ENCODE data around the gene IKZF3. TPM values are rescaled to one million over a fixed set of nuclear protein-coding genes. Genes with fewer than 3 reads are reported as not detected.

Gene IKZF3
- total and polyA plus RNA-seq, 10 of the 15 experiments (the other 5 are each of a cell fraction or from before 2014, with no cell fraction given) = 5.5 to 98.2 (median 47.6) TPM

DNA sequence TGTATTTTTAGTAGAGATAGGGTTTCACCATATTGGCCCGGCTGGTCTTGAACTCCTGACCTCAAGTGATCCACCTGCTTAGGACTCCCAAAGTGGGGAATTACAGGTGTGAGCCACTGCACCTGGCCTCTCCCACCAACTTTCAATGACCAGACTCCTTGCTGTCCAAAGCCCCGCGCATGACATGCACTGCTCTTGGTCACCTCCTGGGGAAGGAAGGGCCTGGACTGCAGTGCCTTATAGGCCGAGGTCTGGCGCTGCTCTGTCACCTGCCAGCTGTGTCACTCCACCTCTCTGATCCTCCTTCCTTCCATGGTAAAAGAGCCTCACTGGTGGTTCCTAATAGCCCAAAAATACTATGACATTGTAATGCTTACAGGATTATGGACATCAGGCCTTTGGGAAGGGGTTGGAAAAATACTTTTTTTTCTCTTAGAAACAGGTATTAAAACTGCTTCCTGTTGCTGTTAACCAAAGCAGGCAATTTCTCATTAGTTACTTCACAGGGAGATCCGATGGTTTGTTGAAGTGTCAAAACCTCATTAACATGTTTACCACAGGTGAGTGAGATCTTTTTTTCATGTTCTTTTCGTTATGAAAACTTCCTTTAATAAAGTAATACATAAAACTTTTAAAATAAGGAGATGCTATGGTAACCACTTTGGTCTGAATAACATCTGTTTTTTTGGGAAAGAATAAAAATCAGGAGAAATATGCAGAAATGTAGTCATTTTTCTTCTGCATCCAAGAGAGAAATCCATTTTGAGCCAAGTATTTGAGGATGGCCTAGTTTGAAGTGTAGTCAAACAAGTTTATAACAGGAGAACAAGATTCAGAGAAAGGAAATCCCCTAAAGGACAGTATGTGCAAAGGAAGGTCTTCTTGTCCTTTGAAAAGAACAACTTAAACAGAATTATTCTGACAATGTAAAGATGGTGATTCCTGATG, 90.9 kb downstream of the IKZF3 start (continued):
- TF ChIP-seq, protein P1, sequence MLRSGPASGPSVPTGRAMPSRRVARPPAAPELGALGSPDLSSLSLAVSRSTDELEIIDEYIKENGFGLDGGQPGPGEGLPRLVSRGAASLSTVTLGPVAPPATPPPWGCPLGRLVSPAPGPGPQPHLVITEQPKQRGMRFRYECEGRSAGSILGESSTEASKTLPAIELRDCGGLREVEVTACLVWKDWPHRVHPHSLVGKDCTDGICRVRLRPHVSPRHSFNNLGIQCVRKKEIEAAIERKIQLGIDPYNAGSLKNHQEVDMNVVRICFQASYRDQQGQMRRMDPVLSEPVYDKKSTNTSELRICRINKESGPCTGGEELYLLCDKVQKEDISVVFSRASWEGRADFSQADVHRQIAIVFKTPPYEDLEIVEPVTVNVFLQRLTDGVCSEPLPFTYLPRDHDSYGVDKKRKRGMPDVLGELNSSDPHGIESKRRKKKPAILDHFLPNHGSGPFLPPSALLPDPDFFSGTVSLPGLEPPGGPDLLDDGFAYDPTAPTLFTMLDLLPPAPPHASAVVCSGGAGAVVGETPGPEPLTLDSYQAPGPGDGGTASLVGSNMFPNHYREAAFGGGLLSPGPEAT (IDR thresholded peaks at IDR 0.05; ENCODE audit: low read depth) = 0 out of 2 replicates have a peak, but pooled peaks have one; percentile 47
- no peak for TF ChIP-seq POU2F2 (IDR thresholded peaks at IDR 0.05; ENCODE audit: borderline replicate concordance, low read depth, low read length)
- TF ChIP-seq SMARCA5 (IDR thresholded peaks at IDR 0.05) = no peak
- TF ChIP-seq PAX8 (IDR thresholded peaks at IDR 0.05) = 0 out of 2 replicates have a peak, but pooled peaks have one; percentile 72
- no peak for TF ChIP-seq SRF (IDR thresholded peaks at IDR 0.05; ENCODE audit: low read depth in 2 of 2, low read length in 2 of 2)
- no peak for TF ChIP-seq LARP7 (IDR thresholded peaks at IDR 0.05)
- no peak for TF ChIP-seq STAT3 (IDR thresholded peaks at IDR 0.05; ENCODE audit: low read depth, low read length)
- no peak for TF ChIP-seq NFYB (IDR thresholded peaks at IDR 0.05; ENCODE audit: insufficient read depth, low read depth, low read length)
- no peak for TF ChIP-seq POLR2AphosphoS2 (IDR thresholded peaks at IDR 0.05; ENCODE audit: low read depth, low read length)
- TF ChIP-seq HCFC1 (IDR thresholded peaks at IDR 0.05; ENCODE audit: low read length) = no peak
- TF ChIP-seq, protein P2, sequence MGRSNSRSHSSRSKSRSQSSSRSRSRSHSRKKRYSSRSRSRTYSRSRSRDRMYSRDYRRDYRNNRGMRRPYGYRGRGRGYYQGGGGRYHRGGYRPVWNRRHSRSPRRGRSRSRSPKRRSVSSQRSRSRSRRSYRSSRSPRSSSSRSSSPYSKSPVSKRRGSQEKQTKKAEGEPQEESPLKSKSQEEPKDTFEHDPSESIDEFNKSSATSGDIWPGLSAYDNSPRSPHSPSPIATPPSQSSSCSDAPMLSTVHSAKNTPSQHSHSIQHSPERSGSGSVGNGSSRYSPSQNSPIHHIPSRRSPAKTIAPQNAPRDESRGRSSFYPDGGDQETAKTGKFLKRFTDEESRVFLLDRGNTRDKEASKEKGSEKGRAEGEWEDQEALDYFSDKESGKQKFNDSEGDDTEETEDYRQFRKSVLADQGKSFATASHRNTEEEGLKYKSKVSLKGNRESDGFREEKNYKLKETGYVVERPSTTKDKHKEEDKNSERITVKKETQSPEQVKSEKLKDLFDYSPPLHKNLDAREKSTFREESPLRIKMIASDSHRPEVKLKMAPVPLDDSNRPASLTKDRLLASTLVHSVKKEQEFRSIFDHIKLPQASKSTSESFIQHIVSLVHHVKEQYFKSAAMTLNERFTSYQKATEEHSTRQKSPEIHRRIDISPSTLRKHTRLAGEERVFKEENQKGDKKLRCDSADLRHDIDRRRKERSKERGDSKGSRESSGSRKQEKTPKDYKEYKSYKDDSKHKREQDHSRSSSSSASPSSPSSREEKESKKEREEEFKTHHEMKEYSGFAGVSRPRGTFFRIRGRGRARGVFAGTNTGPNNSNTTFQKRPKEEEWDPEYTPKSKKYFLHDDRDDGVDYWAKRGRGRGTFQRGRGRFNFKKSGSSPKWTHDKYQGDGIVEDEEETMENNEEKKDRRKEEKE (IDR thresholded peaks at IDR 0.05) = no peak
- TF ChIP-seq NFIC (IDR thresholded peaks at IDR 0.05; ENCODE audit: low read depth, low read length) = peak; percentile 40; the same call in 1 of the 2 replicates
- TF ChIP-seq, protein P3, sequence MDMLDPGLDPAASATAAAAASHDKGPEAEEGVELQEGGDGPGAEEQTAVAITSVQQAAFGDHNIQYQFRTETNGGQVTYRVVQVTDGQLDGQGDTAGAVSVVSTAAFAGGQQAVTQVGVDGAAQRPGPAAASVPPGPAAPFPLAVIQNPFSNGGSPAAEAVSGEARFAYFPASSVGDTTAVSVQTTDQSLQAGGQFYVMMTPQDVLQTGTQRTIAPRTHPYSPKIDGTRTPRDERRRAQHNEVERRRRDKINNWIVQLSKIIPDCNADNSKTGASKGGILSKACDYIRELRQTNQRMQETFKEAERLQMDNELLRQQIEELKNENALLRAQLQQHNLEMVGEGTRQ (IDR thresholded peaks at IDR 0.05; ENCODE audit: borderline replicate concordance, low read depth, low read length) = no peak
- TF ChIP-seq ZNF207 (IDR thresholded peaks at IDR 0.05; ENCODE audit: borderline replicate concordance) = no peak
- TF ChIP-seq POLR2AphosphoS5 (IDR thresholded peaks at IDR 0.05; ENCODE audit: low read length) = no peak; the same call in 1 of the 2 replicates
- TF ChIP-seq, protein P4, sequence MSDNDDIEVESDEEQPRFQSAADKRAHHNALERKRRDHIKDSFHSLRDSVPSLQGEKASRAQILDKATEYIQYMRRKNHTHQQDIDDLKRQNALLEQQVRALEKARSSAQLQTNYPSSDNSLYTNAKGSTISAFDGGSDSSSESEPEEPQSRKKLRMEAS (IDR thresholded peaks at IDR 0.05; ENCODE audit: low read depth, low read length) = no peak
- TF ChIP-seq, protein P5, sequence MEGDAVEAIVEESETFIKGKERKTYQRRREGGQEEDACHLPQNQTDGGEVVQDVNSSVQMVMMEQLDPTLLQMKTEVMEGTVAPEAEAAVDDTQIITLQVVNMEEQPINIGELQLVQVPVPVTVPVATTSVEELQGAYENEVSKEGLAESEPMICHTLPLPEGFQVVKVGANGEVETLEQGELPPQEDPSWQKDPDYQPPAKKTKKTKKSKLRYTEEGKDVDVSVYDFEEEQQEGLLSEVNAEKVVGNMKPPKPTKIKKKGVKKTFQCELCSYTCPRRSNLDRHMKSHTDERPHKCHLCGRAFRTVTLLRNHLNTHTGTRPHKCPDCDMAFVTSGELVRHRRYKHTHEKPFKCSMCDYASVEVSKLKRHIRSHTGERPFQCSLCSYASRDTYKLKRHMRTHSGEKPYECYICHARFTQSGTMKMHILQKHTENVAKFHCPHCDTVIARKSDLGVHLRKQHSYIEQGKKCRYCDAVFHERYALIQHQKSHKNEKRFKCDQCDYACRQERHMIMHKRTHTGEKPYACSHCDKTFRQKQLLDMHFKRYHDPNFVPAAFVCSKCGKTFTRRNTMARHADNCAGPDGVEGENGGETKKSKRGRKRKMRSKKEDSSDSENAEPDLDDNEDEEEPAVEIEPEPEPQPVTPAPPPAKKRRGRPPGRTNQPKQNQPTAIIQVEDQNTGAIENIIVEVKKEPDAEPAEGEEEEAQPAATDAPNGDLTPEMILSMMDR (IDR thresholded peaks at IDR 0.05 in 2 of 3, conservative IDR thresholded peaks at IDR 0.05 in 1 of 3; ENCODE audit: control insufficient read depth in 2 of 3, extremely low read depth in 1 of 3, insufficient read depth in 1 of 3, low read depth in 3 of 3, low read length in 3 of 3) = 0 out of 6 replicates have a peak, but pooled peaks of 1 of the 3 experiments have one; percentile 4
- no peak for TF ChIP-seq PAX5 (IDR thresholded peaks at IDR 0.05; ENCODE audit: borderline replicate concordance, low read depth, low read length)
